Psoas muscle (tissue), 8 donors: ENCODE measurements around the gene CPT2. TPM values are rescaled to one million over a fixed set of nuclear protein-coding genes. Genes with fewer than 3 reads are reported as not detected.

Experiments used
- ATAC-seq, 4 donors: fragments of 200-7000 bp; cut with Tn5 transposase; one replicate each; pipeline ENCODE4 v1.9.1; 2020; ENCODE audit warnings: moderate library complexity in 3 of 4, mild to moderate bottlenecking in 2 of 4
- DNase-seq, 2 donors: peaks; one replicate each; pipeline ENCODE4 v3.0.0-alpha.2; 2020
- H3K27ac ChIP-seq: fragments of 200-600 bp; one replicate; pipeline ENCODE4 v1.8.0; 2022
- H3K27me3 ChIP-seq, 3 donors: fragments of 200-600 bp in 1 of 3; one replicate each; pipeline versions ENCODE4 v1.6.1 to v1.8.0; 2013 to 2022; ENCODE audit warnings: low read length in 2 of 3, mild to moderate bottlenecking in 2 of 3, moderate library complexity in 1 of 3; ENCODE audit not compliant: insufficient read depth in 3 of 3
- H3K36me3 ChIP-seq, 2 donors: fragments of 200-600 bp in 1 of 2; one replicate each; pipeline versions ENCODE4 v1.6.1 to v1.8.0; 2013 to 2022; ENCODE audit warnings: low read depth in 1 of 2, mild to moderate bottlenecking in 1 of 2, moderate library complexity in 1 of 2; ENCODE audit not compliant: insufficient read depth in 1 of 2
- H3K4me1 ChIP-seq: fragments of 200-600 bp; one replicate; pipeline ENCODE4 v1.8.0; 2022
- H3K4me3 ChIP-seq: fragments of 200-600 bp; one replicate; pipeline ENCODE4 v1.8.0; 2022; ENCODE audit warnings: mild to moderate bottlenecking
- H3K9me3 ChIP-seq: fragments of 200-600 bp; one replicate; pipeline ENCODE4 v1.8.0; 2022
- WGBS, 3 donors: extraction: QIAGEN DNeasy Blood & Tissue Kit; methylation state at CpG; one replicate each; pipeline versions ENCODE4 v1.1.6 to v1.1.7; 2013; 5-methylcytosine and 5-hydroxymethylcytosine counted together
- intact Hi-C, 2 donors: fragments of 100-400 bp; cut with DNase I; formaldehyde crosslinking; loops; one replicate each; pipeline versions ENCODE4 v1.11.0 to v1.14.2; 2022
- polyA plus RNA-seq, 3 donors: library from polyadenylated mRNA; stranded (reverse); fragments of 200-250 nt; gene quantifications; one replicate each; pipeline ENCODE4 v1.2.3, GENCODE V29; 2013
- total RNA-seq, 4 donors: library from RNA; stranded (reverse); fragmentation: NEBNext Ultra II Directional in 2 of 4; extraction: Animal tissue kit (Norgen Biotek cat#: 25700) in 2 of 4; gene quantifications; one replicate each; pipeline versions ENCODE4 v1.2.1 to v1.2.4, GENCODE V29; 2021 to 2023
- TF ChIP-seq, protein P1 (sequence below): fragments of 200-600 bp; IDR thresholded peaks from one replicate; pipeline ENCODE4 v1.8.0; 2022; ENCODE audit warnings: antibody characterized with exemption
- donor health status: healthy with polysubstance abuse.
- donor health status: DM: no; HTN: no; CAD: no; lungs with moderate emphysema.
- donor health status: Bipolar disorder and iron deficiency.
- donor health status: healthy.
- donor health status: DM: yes; HTN: yes; CAD: no.
- donor health status: DM: no; HTN: no; CAD: no.
- donor health status: DM: no; HTN: no; CAD: no.
- donor health status: DM: yes; HTN: yes; CAD: no.

Gene CPT2
- total and polyA plus RNA-seq, 7 donors: 8.1 to 31.6 (median 18.7) TPM

- Histone ChIP-seq H3K27ac (no peak overlapping the region), H3K9me3 (no peaks in the 10 kb centered on the region), H3K27me3 (no peaks in the 10 kb centered on the region), H3K36me3 (peaks cover 8 to 94% of the 10 kb centered on the region in 2 donors), H3K4me3 (no peak overlapping the region), H3K4me1 (no peaks in the 10 kb centered on the region)
- ATAC-seq: no peak
- TF ChIP-seq, protein P1, sequence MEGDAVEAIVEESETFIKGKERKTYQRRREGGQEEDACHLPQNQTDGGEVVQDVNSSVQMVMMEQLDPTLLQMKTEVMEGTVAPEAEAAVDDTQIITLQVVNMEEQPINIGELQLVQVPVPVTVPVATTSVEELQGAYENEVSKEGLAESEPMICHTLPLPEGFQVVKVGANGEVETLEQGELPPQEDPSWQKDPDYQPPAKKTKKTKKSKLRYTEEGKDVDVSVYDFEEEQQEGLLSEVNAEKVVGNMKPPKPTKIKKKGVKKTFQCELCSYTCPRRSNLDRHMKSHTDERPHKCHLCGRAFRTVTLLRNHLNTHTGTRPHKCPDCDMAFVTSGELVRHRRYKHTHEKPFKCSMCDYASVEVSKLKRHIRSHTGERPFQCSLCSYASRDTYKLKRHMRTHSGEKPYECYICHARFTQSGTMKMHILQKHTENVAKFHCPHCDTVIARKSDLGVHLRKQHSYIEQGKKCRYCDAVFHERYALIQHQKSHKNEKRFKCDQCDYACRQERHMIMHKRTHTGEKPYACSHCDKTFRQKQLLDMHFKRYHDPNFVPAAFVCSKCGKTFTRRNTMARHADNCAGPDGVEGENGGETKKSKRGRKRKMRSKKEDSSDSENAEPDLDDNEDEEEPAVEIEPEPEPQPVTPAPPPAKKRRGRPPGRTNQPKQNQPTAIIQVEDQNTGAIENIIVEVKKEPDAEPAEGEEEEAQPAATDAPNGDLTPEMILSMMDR: no peak
- WGBS, 3 donors: 95 to 100% (median 96%) methylated on average over 1 of the region's 1 CpG
- no peak for DNase-seq
- intact Hi-C loops: no loop called here
Measured at GRCh38 chr1:53206735-53207379, 10.2 kb downstream of the CPT2 start.

DNA sequence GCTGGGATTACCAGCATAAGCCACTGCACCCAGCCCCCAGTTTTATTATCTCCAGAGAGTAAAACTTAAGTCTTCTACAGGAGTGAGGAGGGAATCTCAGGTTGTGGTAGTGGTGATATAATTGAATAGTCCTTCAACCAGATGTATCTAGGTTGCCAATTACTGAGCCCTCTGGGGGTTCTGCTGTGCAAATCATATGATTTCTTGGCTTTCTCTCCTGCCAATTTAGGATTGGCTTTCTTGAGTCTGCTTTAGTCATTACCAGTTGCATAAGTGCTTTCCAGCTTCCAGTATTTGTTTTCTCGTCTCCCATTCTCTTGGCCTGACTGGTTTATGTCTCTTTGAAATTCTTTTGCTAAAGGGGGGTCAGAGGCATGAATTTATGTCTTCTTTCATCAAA, 11.1 kb downstream of the CPT2 start:
- H3K4me1 ChIP-seq: no peaks in the 10 kb centered on the region
- H3K36me3 ChIP-seq: peaks cover 8 to 94% of the 10 kb centered on the region in 2 donors
- TF ChIP-seq, protein P1: no peak
- H3K9me3 ChIP-seq: no peaks in the 10 kb centered on the region
- no peaks in the 10 kb centered on the region for H3K27me3 ChIP-seq
- H3K27ac ChIP-seq: no peak overlapping the region
- intact Hi-C loops: no loop called here
- no peak overlapping the region for H3K4me3 ChIP-seq
- DNase-seq: no peak
- 37 to 52% (median 43%) methylated on average over 1 of the region's 1 CpG for WGBS, 3 donors
- ATAC-seq: peak in 2 of 4 donors; percentile 32

DNA sequence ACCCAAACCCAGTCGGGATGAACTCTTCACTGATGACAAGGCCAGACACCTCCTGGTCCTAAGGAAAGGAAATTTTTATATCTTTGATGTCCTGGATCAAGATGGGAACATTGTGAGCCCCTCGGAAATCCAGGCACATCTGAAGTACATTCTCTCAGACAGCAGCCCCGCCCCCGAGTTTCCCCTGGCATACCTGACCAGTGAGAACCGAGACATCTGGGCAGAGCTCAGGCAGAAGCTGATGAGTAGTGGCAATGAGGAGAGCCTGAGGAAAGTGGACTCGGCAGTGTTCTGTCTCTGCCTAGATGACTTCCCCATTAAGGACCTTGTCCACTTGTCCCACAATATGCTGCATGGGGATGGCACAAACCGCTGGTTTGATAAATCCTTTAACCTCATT, 13.7 kb downstream of the CPT2 start:
- 90 to 91% (median 90%) methylated on average over 7 of the region's 7 CpGs for WGBS, 3 donors
- H3K9me3 ChIP-seq: no peaks in the 10 kb centered on the region
- no peaks in the 10 kb centered on the region for H3K27me3 ChIP-seq
- peaks cover 15 to 94% of the 10 kb centered on the region in 2 donors for H3K36me3 ChIP-seq
- no peak for ATAC-seq
- H3K4me1 ChIP-seq: no peaks in the 10 kb centered on the region
- no peak for DNase-seq
- H3K27ac ChIP-seq: no peak overlapping the region
- H3K4me3 ChIP-seq: no peak overlapping the region
- TF ChIP-seq, protein P1: no peak
- intact Hi-C loops: no loop called here

DNA sequence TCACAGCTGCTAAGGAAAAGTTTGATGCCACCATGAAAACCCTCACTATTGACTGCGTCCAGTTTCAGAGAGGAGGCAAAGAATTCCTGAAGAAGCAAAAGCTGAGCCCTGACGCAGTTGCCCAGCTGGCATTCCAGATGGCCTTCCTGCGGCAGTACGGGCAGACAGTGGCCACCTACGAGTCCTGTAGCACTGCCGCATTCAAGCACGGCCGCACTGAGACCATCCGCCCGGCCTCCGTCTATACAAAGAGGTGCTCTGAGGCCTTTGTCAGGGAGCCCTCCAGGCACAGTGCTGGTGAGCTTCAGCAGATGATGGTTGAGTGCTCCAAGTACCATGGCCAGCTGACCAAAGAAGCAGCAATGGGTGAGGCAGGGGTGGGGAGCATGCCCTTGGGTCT, 14.3 kb downstream of the CPT2 start:
- H3K27me3 ChIP-seq: no peaks in the 10 kb centered on the region
- no peaks in the 10 kb centered on the region for H3K4me1 ChIP-seq
- no peak overlapping the region for H3K4me3 ChIP-seq
- intact Hi-C loops: no loop called here
- ATAC-seq (no peak), DNase-seq (no peak)
- H3K9me3 ChIP-seq: no peaks in the 10 kb centered on the region
- no peak overlapping the region for H3K27ac ChIP-seq
- TF ChIP-seq, protein P1: no peak
- WGBS, 3 donors: 89 to 96% (median 95%) methylated on average over 11 of the region's 11 CpGs
- H3K36me3 ChIP-seq: peaks cover 15 to 95% of the 10 kb centered on the region in 2 donors
